K562 (cell line): ENCODE measurements around the gene XIRP2. TPM values are rescaled to one million over a fixed set of nuclear protein-coding genes. Genes with fewer than 3 reads are reported as not detected.

Experiments
- ATAC-seq: fragments of 200-7000 bp; cut with Tn5 transposase; 3 replicates; pipeline ENCODE4 v1.9.1; 2020; ENCODE audit warnings: moderate library complexity
- BruUV-seq: library from RNA; stranded (reverse); fragments of 400-500 nt; replicated peaks from 2 replicates; lab custom pipeline; 2021; lab: Mats Ljungman, UMichigan
- CTCF ChIA-PET: fragments of 300-600 bp; formaldehyde crosslinking; extraction: SDS; loops from one replicate; lab custom pipeline; 2021; ENCODE audit warnings: low intra/inter-chr PET ratio; lab: Yijun Ruan, JAX
- POLR2A ChIA-PET: fragments of 300-600, 350-650 bp; sonication (Branson Sonifier 250); formaldehyde crosslinking; extraction: SDS; loops from one replicate; lab custom pipeline; 2021; ENCODE audit warnings: antibody characterized with exemption, inconsistent platforms; lab: Yijun Ruan, JAX
- DNase-seq, 4 experiments: peaks; one replicate each; pipeline versions ENCODE4 v3.0.0 to v3.0.0-alpha.2; 2011 to 2018; ENCODE audit warnings: low spot score in 3 of 4, mixed read lengths in 3 of 4; ENCODE audit errors: extremely low read depth in 1 of 4
- FAIRE-seq: peaks from 2 replicates; lab custom pipeline; 2011; peaks lifted over from hg19 to GRCh38; lab: Jason Lieb, UNC
- H2AFZ ChIP-seq: 2 replicates; pipeline ENCODE4 v1.6.0; 2011; ENCODE audit warnings: low read depth, low read length, control low read depth, inconsistent platforms
- H3K27ac ChIP-seq: fragments of 200-600 bp; 3 replicates; pipeline ENCODE4 v1.8.0; 2011; ENCODE audit warnings: low read depth, mild to moderate bottlenecking, control low read depth, inconsistent platforms, low read length, moderate library complexity, mixed read lengths; ENCODE audit errors: extremely low read depth
- H3K27me3 ChIP-seq, 2 experiments: fragments of 300-600 bp in 1 of 2; 2 replicates in 1 of 2; 3 replicates in 1 of 2; pipeline versions ENCODE4 v1.6.0 to v1.8.0; 2011; ENCODE audit warnings: inconsistent platforms in 2 of 2, low read length in 2 of 2, mild to moderate bottlenecking in 1 of 2, mixed read lengths in 1 of 2, moderate library complexity in 1 of 2; ENCODE audit not compliant: control insufficient read depth in 2 of 2, insufficient read depth in 2 of 2
- H3K36me3 ChIP-seq: fragments of 300-600 bp; 3 replicates; pipeline ENCODE4 v1.8.0; 2011; ENCODE audit warnings: mild to moderate bottlenecking, low read length, inconsistent platforms; ENCODE audit not compliant: control insufficient read depth, insufficient read depth
- H3K4me1 ChIP-seq, 2 experiments: fragments of 200-600 bp in 1 of 2; replicated peaks in 1 of 2; 2 replicates in 1 of 2; 3 replicates in 1 of 2; pipeline versions ENCODE4 v1.5.1 to v1.8.0; 2011; ENCODE audit warnings: inconsistent platforms in 2 of 2, low read length in 2 of 2, mild to moderate bottlenecking in 1 of 2, mixed read lengths in 1 of 2, moderate library complexity in 1 of 2; ENCODE audit not compliant: control insufficient read depth in 2 of 2, insufficient read depth in 2 of 2
- H3K4me2 ChIP-seq: 2 replicates; pipeline ENCODE4 v1.6.1; 2011; ENCODE audit warnings: low read length, control low read depth, inconsistent platforms, mixed read lengths; ENCODE audit not compliant: insufficient read depth
- H3K4me3 ChIP-seq: fragments of 200-600 bp; sonication (generic), shearing (Covaris generic); 2 replicates; pipeline ENCODE4 v1.5.1; 2016; ENCODE audit warnings: control low read depth, inconsistent platforms
- H3K79me2 ChIP-seq: fragments of 200-600 bp; 3 replicates; pipeline ENCODE4 v1.8.0; 2011; ENCODE audit warnings: low read length, inconsistent platforms; ENCODE audit not compliant: control insufficient read depth, insufficient read depth
- H3K9ac ChIP-seq, 2 experiments: 2 replicates each; pipeline versions ENCODE4 v1.6.0 to v1.6.1; 2011; ENCODE audit warnings: low read depth in 2 of 2, low read length in 2 of 2, control low read depth in 1 of 2, inconsistent platforms in 1 of 2, mild to moderate bottlenecking in 1 of 2, mixed read lengths in 1 of 2; ENCODE audit not compliant: insufficient read depth in 1 of 2
- H3K9me1 ChIP-seq: one replicate; pipeline ENCODE4 v1.6.0; 2011; ENCODE audit warnings: inconsistent platforms, mild to moderate bottlenecking, low read length, moderate library complexity; ENCODE audit not compliant: control insufficient read depth, insufficient read depth
- H3K9me3 ChIP-seq: replicated peaks from 2 replicates; pipeline ENCODE4 v1.5.1; 2011; ENCODE audit warnings: low read depth, low read length, inconsistent platforms; ENCODE audit not compliant: control insufficient read depth, insufficient read depth
- H4K20me1 ChIP-seq: replicated peaks from 2 replicates; pipeline ENCODE4 v1.6.1; 2011; ENCODE audit warnings: low read length, inconsistent platforms, mixed read lengths; ENCODE audit not compliant: control insufficient read depth, insufficient read depth
- ATF3 ChIP-seq, 2 experiments: fragments of 450-650 bp in 1 of 2; sonication (generic) in 1 of 2; formaldehyde crosslinking in 1 of 2; IDR thresholded peaks in 1 of 2; conservative IDR thresholded peaks in 1 of 2; 2 replicates each; pipeline versions ENCODE4 v1.6.1 to v1.8.1; 2016 to 2023; ENCODE audit warnings: mild to moderate bottlenecking in 2 of 2, moderate library complexity in 2 of 2, inconsistent platforms in 1 of 2, missing genetic modification reagents in 1 of 2
- CLOCK ChIP-seq: fragments of 250-450 bp; sonication (Bioruptor Pico); IDR thresholded peaks from 2 replicates; pipeline ENCODE4 v1.4.0; 2020; ENCODE audit warnings: mild to moderate bottlenecking, moderate library complexity, borderline replicate concordance
- DACH1 ChIP-seq: fragments of 450-650 bp; IDR thresholded peaks from 2 replicates; pipeline ENCODE4 v1.6.1; 2018; ENCODE audit not compliant: partially characterized antibody
- GATA2 ChIP-seq: sonication (generic); formaldehyde crosslinking; IDR thresholded peaks from 2 replicates; pipeline ENCODE4 v1.4.0; 2020; ENCODE audit warnings: mild to moderate bottlenecking, missing genetic modification reagents
- HDAC8 ChIP-seq: fragments of 450-650 bp; IDR thresholded peaks from 2 replicates; pipeline ENCODE4 v1.6.1; 2016; ENCODE audit warnings: mild to moderate bottlenecking, missing genetic modification characterization, moderate library complexity, missing compliant biosample characterization
- HDGF ChIP-seq: fragments of 450-650 bp; IDR thresholded peaks from 2 replicates; pipeline ENCODE4 v1.6.1; 2016
- POLR2A ChIP-seq: fragments of 450-650 bp; conservative IDR thresholded peaks from 2 replicates; pipeline ENCODE4 v1.6.1; 2016
- RFX7 ChIP-seq: fragments of 250-450 bp; sonication (Bioruptor Pico); IDR thresholded peaks from 2 replicates; pipeline ENCODE4 v1.5.1; 2021; ENCODE audit warnings: mild to moderate bottlenecking
- SIN3B ChIP-seq: fragments of 450-650 bp; IDR thresholded peaks from 2 replicates; pipeline ENCODE4 v1.6.1; 2017; ENCODE audit warnings: low read depth, mild to moderate bottlenecking, moderate library complexity
- SRSF3 ChIP-seq: fragments of 200-400 bp; formaldehyde crosslinking; IDR thresholded peaks from 2 replicates; pipeline ENCODE4 v1.6.1; 2016; ENCODE audit warnings: mild to moderate bottlenecking, low read length, moderate library complexity; ENCODE audit not compliant: insufficient read depth
- ZC3H8 ChIP-seq: fragments of 450-650 bp; IDR thresholded peaks from 2 replicates; pipeline ENCODE4 v1.6.1; 2017
- ZNF165 ChIP-seq: fragments of 250-450 bp; sonication (Bioruptor Pico); IDR thresholded peaks from 2 replicates; pipeline ENCODE4 v1.4.0; 2020; ENCODE audit warnings: borderline replicate concordance
- ZNF197 ChIP-seq: fragments of 200-800 bp; sonication (Bioruptor generic); IDR thresholded peaks from 2 replicates; pipeline ENCODE4 v1.6.1; 2016; ENCODE audit warnings: low read depth, missing genetic modification characterization, missing compliant biosample characterization
- ZNF592 ChIP-seq: fragments of 450-650 bp; IDR thresholded peaks from 2 replicates; pipeline ENCODE4 v1.6.1; 2017; ENCODE audit warnings: antibody characterized with exemption, mild to moderate bottlenecking
- ZNF696 ChIP-seq: fragments of 250-450 bp; sonication (Bioruptor Pico); conservative IDR thresholded peaks from 2 replicates; pipeline ENCODE4 v1.4.0; 2020; ENCODE audit warnings: mild to moderate bottlenecking, moderate library complexity
- WGBS: fragments of 100-300 bp; shearing (Covaris generic); methylation state at CpG from one replicate; pipeline ENCODE4 v1.1.6; 2016; ENCODE audit warnings: low coverage, mixed read lengths; ENCODE audit not compliant: insufficient coverage; ENCODE audit errors: missing lambda C conversion rate; 5-methylcytosine and 5-hydroxymethylcytosine counted together
- in situ Hi-C: fragments of 300-500 bp; cut with MboI; formaldehyde crosslinking; loops from 4 replicates; pipeline ENCODE4 v1.15.0; 2018; ENCODE audit warnings: inconsistent platforms, mixed read lengths
- intact Hi-C: fragments of 100-400 bp; cut with micrococcal nuclease; formaldehyde crosslinking; loops from 2 replicates; pipeline ENCODE4 v1.14.2; 2022
- polyA plus RNA-seq, 8 experiments: library from polyadenylated mRNA; depleted of rRNA in 4 of 8; stranded (reverse) in 5 of 8; unstranded in 3 of 8; fragments of >200 nt; fragmentation: Nextera tagmentation in 2 of 8; fragmentation: Illumina TruSeq in 1 of 8; extraction: Ambion mirVana in 2 of 8; extraction: Trizol in 1 of 8; gene quantifications; 2 replicates each; pipeline versions ENCODE4 v1.2.1 to v1.2.3, GENCODE V29; 2011 to 2014; ENCODE audit warnings: inconsistent platforms in 1 of 8, missing spikeins in 1 of 8
- total RNA-seq, 7 experiments: library from RNA; depleted of rRNA in 6 of 7; stranded (reverse); fragments of >200 nt in 6 of 7; fragmentation: Illumina TruSeq in 2 of 7; extraction: Trizol in 2 of 7; gene quantifications; 2 replicates each; pipeline versions ENCODE4 v1.2.1 to v1.2.3, GENCODE V29; 2011 to 2021; ENCODE audit warnings: low replicate concordance in 1 of 7

The XIRP2 gene
- total and polyA plus RNA-seq, 9 of the 15 experiments (the other 6 are each of a cell fraction or from before 2014, with no cell fraction given), result 0.04 to 0.10 (median 0.04) TPM; not detected in 2

DNA sequence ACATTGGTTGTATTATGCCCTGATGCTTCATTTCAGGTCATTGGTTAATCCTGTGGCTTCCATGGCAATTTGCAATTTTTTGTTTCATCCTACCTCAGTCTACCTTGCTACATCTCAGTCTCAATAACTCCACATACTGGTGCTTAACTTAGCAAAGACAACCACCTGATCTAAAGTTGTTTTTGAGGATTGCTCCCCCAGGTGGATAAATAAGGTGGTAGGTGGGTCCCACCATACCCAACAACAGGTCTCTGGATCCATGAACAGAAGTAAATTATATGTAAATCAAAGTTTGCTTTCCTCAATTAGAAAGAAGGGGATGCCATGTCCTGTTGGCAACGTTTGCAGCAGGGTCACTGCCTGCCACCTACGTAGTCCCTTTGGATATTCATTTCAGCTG, 7.0 kb downstream of the XIRP2 start:
- no peak overlapping the region for H3K27ac ChIP-seq
- no TSS peak for BruUV-seq

More for the DNA sequence above, 7.0 kb downstream of the XIRP2 start:
- 0% methylated on average over 2 of the region's 2 CpGs for WGBS
- H3K9me3 ChIP-seq, result no peaks in the 10 kb centered on the region
- in situ Hi-C loops (no loop called here), intact Hi-C loops (no loop called here)
- H3K4me2 ChIP-seq, result no peak overlapping the region
- H3K36me3 ChIP-seq, result no peaks in the 10 kb centered on the region
- H3K9me1 ChIP-seq, result no peaks in the 10 kb centered on the region
- TF ChIP-seq ATF3 (IDR thresholded peaks at IDR 0.05) (no peak), ATF3 (CRISPR knock-in tag; conservative IDR thresholded peaks at IDR 0.05) (no peak), POLR2A (no peak), HDGF (no peak), GATA2 (CRISPR knock-in tag) (no peak), SRSF3 (no peak), SIN3B (no peak), ZNF165 (no peak), ZNF197 (CRISPR knock-in tag) (no peak), ZC3H8 (no peak), ZNF592 (no peak), DACH1 (no peak), RFX7 (CRISPR knock-in tag) (no peak), ZNF696 (CRISPR knock-in tag) (no peak), HDAC8 (tag) (no peak), CLOCK (no peak)
- DNase-seq (no peak), ATAC-seq (no peak), FAIRE-seq (no peak)
- CTCF ChIA-PET, result no interaction called here
- no peaks in the 10 kb centered on the region for H3K4me1 ChIP-seq
- no peaks in the 10 kb centered on the region for H4K20me1 ChIP-seq
- no peaks in the 10 kb centered on the region for H3K27me3 ChIP-seq
- H3K4me3 ChIP-seq, result no peak overlapping the region
- no peak overlapping the region for H2AFZ ChIP-seq
- POLR2A ChIA-PET, result no interaction called here
- no peak overlapping the region for H3K9ac ChIP-seq
- no peaks in the 10 kb centered on the region for H3K79me2 ChIP-seq
